Measurements from ENCODE around the gene DIP2C.
"Not testable (repeated sequence)": the region's sequence is repeated elsewhere in the genome, so short reads cannot be mapped to it uniquely, and the experiment has no call there.

Gene DIP2C

GRCh38 chr10:396535-397220, 292.8 kb downstream of the DIP2C start:
- DNase-seq = no peak

- no peak for DNase-seq
Observed at GRCh38 chr10:396107-396506, 293.4 kb downstream of the DIP2C start.

- no peak for DNase-seq
Observed at GRCh38 chr10:395665-396064, 293.8 kb downstream of the DIP2C start.

- not testable (repeated sequence) for DNase-seq
Observed at GRCh38 chr10:394439-395101, 294.9 kb downstream of the DIP2C start.

- no peak for DNase-seq
Observed at GRCh38 chr10:393787-394438, 295.6 kb downstream of the DIP2C start.

GRCh38 chr10:393106-393745, 296.2 kb downstream of the DIP2C start:
- no peak for DNase-seq

- no peak for DNase-seq
Observed at GRCh38 chr10:392705-393037, 296.8 kb downstream of the DIP2C start.

GRCh38 chr10:391847-392704, 297.4 kb downstream of the DIP2C start:
- DNase-seq = no peak

- DNase-seq = no peak
Observed at GRCh38 chr10:391305-391704, 298.2 kb downstream of the DIP2C start.

GRCh38 chr10:390449-391100, 298.9 kb downstream of the DIP2C start:
- no peak for DNase-seq

GRCh38 chr10:389836-390448, 299.5 kb downstream of the DIP2C start:
- DNase-seq = no peak

GRCh38 chr10:389261-389790, 300.1 kb downstream of the DIP2C start:
- no peak for DNase-seq

GRCh38 chr10:388661-389045, 300.8 kb downstream of the DIP2C start:
- no peak for DNase-seq

GRCh38 chr10:387909-388660, 301.4 kb downstream of the DIP2C start:
- no peak for DNase-seq

GRCh38 chr10:387593-387891, 301.9 kb downstream of the DIP2C start:
- no peak for DNase-seq

- DNase-seq = no peak
Observed at GRCh38 chr10:386771-387592, 302.5 kb downstream of the DIP2C start.

GRCh38 chr10:385571-386300, 303.7 kb downstream of the DIP2C start:
- peak in 1 of 2 experiments; percentile 13 for DNase-seq

- no peak for DNase-seq
Observed at GRCh38 chr10:384538-385305, 304.7 kb downstream of the DIP2C start.

- no peak for DNase-seq
Observed at GRCh38 chr10:383519-383918, 305.9 kb downstream of the DIP2C start.

Data from NCI-H187 (cell line).